ENCODE measurements around the gene CAPNS1. TPM values are rescaled to one million over a fixed set of nuclear protein-coding genes. Genes with fewer than 3 reads are reported as not detected.

Gene CAPNS1
- total and polyA plus RNA-seq, 9 of the 15 experiments (the other 6 are each of a cell fraction or from before 2014, with no cell fraction given): 77.9 to 576 (median 258) TPM

- no peak for TF ChIP-seq ELF1 (tag; IDR thresholded peaks at IDR 0.05)
Measured at GRCh38 chr19:36152352-36153091, 12.7 kb downstream of the CAPNS1 start, which contains the start of gene COX7A1 (continued).

- Histone ChIP-seq H3K36me3 (ENCODE audit: control insufficient read depth, insufficient read depth, low read length) (peaks cover 37% of the 10 kb centered on the region; the same call in 2 of the 3 replicates), H3K9me3 (replicated peaks; ENCODE audit: control insufficient read depth, insufficient read depth, low read depth, low read length) (no peaks in the 10 kb centered on the region), H3K4me3 (no peak overlapping the region), H2AFZ (ENCODE audit: low read depth, low read length) (no peak overlapping the region), H3K4me1 (replicated peaks in 1 of 2; ENCODE audit: control insufficient read depth in 2 of 2, insufficient read depth in 2 of 2, low read length in 2 of 2) (peaks cover 0 to 13% of the 10 kb centered on the region in 2 experiments; a peak in 2 of 5 replicates), H3K4me2 (ENCODE audit: insufficient read depth, low read length) (no peak overlapping the region), H3K27ac (ENCODE audit: extremely low read depth, low read depth, low read length) (no peak overlapping the region), H3K9ac (ENCODE audit: insufficient read depth in 1 of 2, low read depth in 2 of 2, low read length in 2 of 2) (no peak overlapping the region), H4K20me1 (replicated peaks; ENCODE audit: control insufficient read depth, insufficient read depth, low read length) (no peaks in the 10 kb centered on the region), H3K79me2 (ENCODE audit: control insufficient read depth, insufficient read depth, low read length) (no peaks in the 10 kb centered on the region), H3K27me3 (ENCODE audit: control insufficient read depth in 2 of 2, insufficient read depth in 2 of 2, low read length in 2 of 2) (no peaks in the 10 kb centered on the region), H3K9me1 (ENCODE audit: control insufficient read depth, insufficient read depth, low read length) (no peaks in the 10 kb centered on the region)
- in situ Hi-C loops (cut with MboI): no loop called here
- ChIA-PET POLR2A (interaction anchor here (0.6 to 1.7 kb wide), 4 partner anchors 36 to 210 kb away, joined by 3 to 4 read pairs (median 4); partner anchors contain the start of genes ZNF146 and ZNF565), CTCF (ENCODE audit: low intra/inter-chr PET ratio) (no interaction called here)
- 97% methylated on average over 10 of the region's 10 CpGs for WGBS (ENCODE audit: insufficient coverage, low coverage, missing lambda C conversion rate)
- intact Hi-C loops (cut with micrococcal nuclease): no loop called here
- DNase-seq (ENCODE audit: extremely low read depth in 1 of 4, low spot score in 3 of 4): no peak
- ATAC-seq: no peak
- BruUV-seq (replicated peaks): no TSS peak
- FAIRE-seq: no peak
- TF ChIP-seq ZNF263 (CRISPR knock-in tag; IDR thresholded peaks at IDR 0.05; ENCODE audit: borderline replicate concordance): no peak
- no peak for TF ChIP-seq PCBP1 (IDR thresholded peaks at IDR 0.05; ENCODE audit: low read depth, low read length, poor library complexity, severe bottlenecking)
- no peak for TF ChIP-seq ZNF347 (CRISPR knock-in tag; IDR thresholded peaks at IDR 0.05; ENCODE audit: low read depth)
- no peak for TF ChIP-seq TSC22D4 (tag; IDR thresholded peaks at IDR 0.05)
- TF ChIP-seq ZNF644 (tag; IDR thresholded peaks at IDR 0.05; ENCODE audit: low read depth): no peak
- TF ChIP-seq, protein P1, sequence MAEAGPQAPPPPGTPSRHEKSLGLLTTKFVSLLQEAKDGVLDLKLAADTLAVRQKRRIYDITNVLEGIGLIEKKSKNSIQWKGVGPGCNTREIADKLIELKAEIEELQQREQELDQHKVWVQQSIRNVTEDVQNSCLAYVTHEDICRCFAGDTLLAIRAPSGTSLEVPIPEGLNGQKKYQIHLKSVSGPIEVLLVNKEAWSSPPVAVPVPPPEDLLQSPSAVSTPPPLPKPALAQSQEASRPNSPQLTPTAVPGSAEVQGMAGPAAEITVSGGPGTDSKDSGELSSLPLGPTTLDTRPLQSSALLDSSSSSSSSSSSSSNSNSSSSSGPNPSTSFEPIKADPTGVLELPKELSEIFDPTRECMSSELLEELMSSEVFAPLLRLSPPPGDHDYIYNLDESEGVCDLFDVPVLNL (CRISPR knock-in tag; IDR thresholded peaks at IDR 0.05; ENCODE audit: low read depth): no peak
- no peak for TF ChIP-seq ZNF583 (CRISPR knock-in tag; IDR thresholded peaks at IDR 0.05)
- no peak for TF ChIP-seq CCNT2 (IDR thresholded peaks at IDR 0.05; ENCODE audit: borderline replicate concordance, extremely low read depth, insufficient read length, low read depth, low read length)
- TF ChIP-seq NEUROD1 (IDR thresholded peaks at IDR 0.05; ENCODE audit: borderline replicate concordance, low read depth, low read length, partially characterized antibody): no peak
- TF ChIP-seq, protein P2, sequence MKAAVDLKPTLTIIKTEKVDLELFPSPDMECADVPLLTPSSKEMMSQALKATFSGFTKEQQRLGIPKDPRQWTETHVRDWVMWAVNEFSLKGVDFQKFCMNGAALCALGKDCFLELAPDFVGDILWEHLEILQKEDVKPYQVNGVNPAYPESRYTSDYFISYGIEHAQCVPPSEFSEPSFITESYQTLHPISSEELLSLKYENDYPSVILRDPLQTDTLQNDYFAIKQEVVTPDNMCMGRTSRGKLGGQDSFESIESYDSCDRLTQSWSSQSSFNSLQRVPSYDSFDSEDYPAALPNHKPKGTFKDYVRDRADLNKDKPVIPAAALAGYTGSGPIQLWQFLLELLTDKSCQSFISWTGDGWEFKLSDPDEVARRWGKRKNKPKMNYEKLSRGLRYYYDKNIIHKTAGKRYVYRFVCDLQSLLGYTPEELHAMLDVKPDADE (conservative IDR thresholded peaks at IDR 0.05; ENCODE audit: control insufficient read depth, low read depth, low read length): no peak
- TF ChIP-seq MTA2 (IDR thresholded peaks at IDR 0.05; ENCODE audit: low read depth): no peak
- TF ChIP-seq BDP1 (IDR thresholded peaks at IDR 0.05; ENCODE audit: insufficient read depth, insufficient read length): no peak
- no peak for TF ChIP-seq SIRT6 (IDR thresholded peaks at IDR 0.05; ENCODE audit: low read depth, low read length)
- no peak for TF ChIP-seq DMBX1 (CRISPR knock-in tag; IDR thresholded peaks at IDR 0.05; ENCODE audit: borderline replicate concordance)
- TF ChIP-seq ZNF398 (CRISPR knock-in tag; IDR thresholded peaks at IDR 0.05): no peak
Measured at GRCh38 chr19:36153126-36153525, 13.3 kb downstream of the CAPNS1 start.

Measured in K562 (cell line).